Hepatocyte (in vitro differentiated cells): ENCODE data around the gene PLCB2. TPM values are rescaled to one million over a fixed set of nuclear protein-coding genes. Genes with fewer than 3 reads are reported as not detected.
A peak's percentile ranks its signal among the peaks of the same experiment; 100 is the strongest.

Source experiments
- DNase-seq: peaks from one replicate; pipeline ENCODE4 v3.0.0-alpha.2; 2016; ENCODE audit warnings: low spot score
- H2AFZ ChIP-seq: fragments of 200-600 bp; sonication (generic); 2 replicates; pipeline ENCODE4 v1.6.0; 2016; ENCODE audit warnings: antibody characterized with exemption, mild to moderate bottlenecking
- H3K27ac ChIP-seq: fragments of 200-600 bp; sonication (generic); 2 replicates; pipeline ENCODE4 v1.5.1; 2016; ENCODE audit warnings: mild to moderate bottlenecking
- H3K27me3 ChIP-seq: fragments of 200-600 bp; sonication (generic); 2 replicates; pipeline ENCODE4 v1.6.1; 2016
- H3K36me3 ChIP-seq: fragments of 200-600 bp; sonication (generic); replicated peaks from 2 replicates; pipeline ENCODE4 v1.5.1; 2016; ENCODE audit warnings: low read depth; ENCODE audit not compliant: insufficient read depth
- H3K4me1 ChIP-seq: fragments of 200-600 bp; sonication (generic); 2 replicates; pipeline ENCODE4 v1.5.1; 2016; ENCODE audit warnings: mild to moderate bottlenecking, moderate library complexity; ENCODE audit not compliant: insufficient read depth
- H3K4me2 ChIP-seq: fragments of 200-600 bp; sonication (generic); 2 replicates; pipeline ENCODE4 v1.6.0; 2016
- H3K4me3 ChIP-seq: fragments of 200-600 bp; sonication (generic); 2 replicates; pipeline ENCODE4 v1.5.1; 2016; ENCODE audit warnings: mild to moderate bottlenecking
- H3K79me2 ChIP-seq: fragments of 200-600 bp; sonication (generic); 2 replicates; pipeline ENCODE4 v1.6.0; 2017; ENCODE audit warnings: mild to moderate bottlenecking
- H3K9me2 ChIP-seq: fragments of 200-600 bp; sonication (generic); replicated peaks from 2 replicates; pipeline ENCODE4 v1.6.0; 2017; ENCODE audit warnings: mild to moderate bottlenecking; ENCODE audit not compliant: insufficient read depth
- H3K9me3 ChIP-seq: fragments of 200-600 bp; sonication (generic); 2 replicates; pipeline ENCODE4 v1.5.1; 2016; ENCODE audit warnings: low read depth, mild to moderate bottlenecking
- H4K20me1 ChIP-seq: fragments of 200-600 bp; sonication (generic); 2 replicates; pipeline ENCODE4 v1.6.0; 2016; ENCODE audit warnings: mild to moderate bottlenecking; ENCODE audit not compliant: insufficient read depth, poor library complexity, severe bottlenecking
- CTCF ChIP-seq: fragments of 200-600 bp; sonication (generic); IDR thresholded peaks from 2 replicates; pipeline ENCODE4 v1.5.1; 2016; ENCODE audit warnings: antibody characterized with exemption, mild to moderate bottlenecking; ENCODE audit not compliant: poor library complexity
- EZH2 ChIP-seq: fragments of 200-600 bp; sonication (generic); IDR thresholded peaks from 2 replicates; pipeline ENCODE4 v1.6.1; 2016; ENCODE audit warnings: antibody characterized with exemption, mild to moderate bottlenecking, borderline replicate concordance
- EZH2phosphoT487 ChIP-seq: fragments of 200-600 bp; sonication (generic); IDR thresholded peaks from one replicate; pipeline ENCODE4 v1.6.1; 2018; ENCODE audit warnings: antibody characterized with exemption, mild to moderate bottlenecking, low read depth, moderate library complexity; ENCODE audit not compliant: unreplicated experiment, severe bottlenecking
- WGBS: methylation state at CpG from one replicate; pipeline ENCODE4 v1.1.6; 2016; ENCODE audit warnings: low lambda C conversion rate; ENCODE audit errors: missing lambda C conversion rate; 5-methylcytosine and 5-hydroxymethylcytosine counted together
- polyA plus RNA-seq: library from polyadenylated mRNA; unstranded; fragments of >200 nt; fragmentation: Nextera tagmentation; extraction: Ambion mirVana; gene quantifications from 2 replicates; pipeline ENCODE4 v1.2.1, GENCODE V29; 2016
- total RNA-seq: library from RNA; depleted of rRNA; stranded (reverse); fragments of >200 nt; gene quantifications from 2 replicates; pipeline ENCODE4 v1.2.3, GENCODE V29; 2014

PLCB2 gene
- total and polyA plus RNA-seq, 2 experiments from 2014 or later: 1.7 to 4.4 TPM

GRCh38 chr15:40253167-40253790 is 54.5 kb downstream of the PLCB2 start:
- Histone ChIP-seq H3K27ac (no peak overlapping the region), H3K4me1 (peaks cover 4% of the 10 kb centered on the region), H3K4me3 (peak overlapping the region; percentile 60), H3K9me2 (no peaks in the 10 kb centered on the region), H4K20me1 (no peaks in the 10 kb centered on the region), H3K4me2 (peak overlapping the region; percentile 97), H3K36me3 (no peaks in the 10 kb centered on the region), H2AFZ (peak overlapping the region; percentile 73), H3K79me2 (no peaks in the 10 kb centered on the region), H3K9me3 (no peaks in the 10 kb centered on the region), H3K27me3 (peaks cover 26% of the 10 kb centered on the region)
- no peak for TF ChIP-seq CTCF
- TF ChIP-seq EZH2: no peak
- TF ChIP-seq EZH2phosphoT487: no peak
- no peak for DNase-seq
- WGBS: 52% methylated on average over 27 of the region's 28 CpGs

- WGBS: 1% methylated on average over 50 of the region's 82 CpGs
- peak; percentile 46 for TF ChIP-seq EZH2phosphoT487
- TF ChIP-seq CTCF: peak; percentile 3
- peak; percentile 43 for TF ChIP-seq EZH2
Observed at GRCh38 chr15:40252438-40253166, 55.1 kb downstream of the PLCB2 start.

GRCh38 chr15:40252141-40252437 is 55.6 kb downstream of the PLCB2 start:
- no peaks in the 10 kb centered on the region for H3K36me3 ChIP-seq
- no peak for DNase-seq
- no peaks in the 10 kb centered on the region for H4K20me1 ChIP-seq
- peaks cover 26% of the 10 kb centered on the region for H3K27me3 ChIP-seq
- TF ChIP-seq EZH2 (no peak), CTCF (no peak), EZH2phosphoT487 (no peak)
- H3K79me2 ChIP-seq: no peaks in the 10 kb centered on the region
- peaks cover 4% of the 10 kb centered on the region for H3K4me1 ChIP-seq
- WGBS: 32% methylated on average over 25 of the region's 27 CpGs
- H3K4me3 ChIP-seq: peak overlapping the region; percentile 60
- peak overlapping the region; percentile 97 for H3K4me2 ChIP-seq
- H3K27ac ChIP-seq: no peak overlapping the region
- H3K9me2 ChIP-seq: no peaks in the 10 kb centered on the region
- peak overlapping the region; percentile 73 for H2AFZ ChIP-seq
- no peaks in the 10 kb centered on the region for H3K9me3 ChIP-seq

More at GRCh38 chr15:40252438-40253166, 55.1 kb downstream of the PLCB2 start:
- Histone ChIP-seq H3K27ac (no peak overlapping the region), H3K36me3 (no peaks in the 10 kb centered on the region), H3K4me1 (peaks cover 4% of the 10 kb centered on the region), H4K20me1 (no peaks in the 10 kb centered on the region), H3K9me3 (no peaks in the 10 kb centered on the region), H3K4me2 (peak overlapping the region; percentile 97), H3K79me2 (no peaks in the 10 kb centered on the region), H3K9me2 (no peaks in the 10 kb centered on the region), H3K4me3 (peak overlapping the region; percentile 60), H3K27me3 (peaks cover 26% of the 10 kb centered on the region), H2AFZ (peak overlapping the region; percentile 73)
- peak; percentile 58 for DNase-seq
